K562 (cell line): Measurements from ENCODE around the gene SLC22A12. TPM values are rescaled to one million over a fixed set of nuclear protein-coding genes. Genes with fewer than 3 reads are reported as not detected.
A peak's percentile ranks its signal among the peaks of the same experiment; 100 is the strongest.

Experiments used
- ATF1 ChIP-seq, 2 experiments: fragments of 450-650 bp in 1 of 2; IDR thresholded peaks; 2 replicates each; pipeline ENCODE4 v1.6.1; 2016; ENCODE audit warnings: missing compliant biosample characterization in 1 of 2, missing genetic modification characterization in 1 of 2
- BRD9 ChIP-seq: fragments of 450-650 bp; IDR thresholded peaks from 2 replicates; pipeline ENCODE4 v1.6.1; 2018; ENCODE audit warnings: low read depth; ENCODE audit not compliant: partially characterized antibody
- COPS2 ChIP-seq: fragments of 450-650 bp; conservative IDR thresholded peaks from 2 replicates; pipeline ENCODE4 v1.6.1; 2016; ENCODE audit warnings: mild to moderate bottlenecking, moderate library complexity
- DMBX1 ChIP-seq: fragments of 250-450 bp; sonication (Bioruptor Pico); IDR thresholded peaks from 2 replicates; pipeline ENCODE4 v1.8.0; 2022; ENCODE audit warnings: inconsistent platforms, mild to moderate bottlenecking, moderate library complexity, borderline replicate concordance
- HMG20B ChIP-seq: fragments of 250-450 bp; sonication (Bioruptor Pico); IDR thresholded peaks from 2 replicates; pipeline ENCODE4 v1.5.0; 2021; ENCODE audit warnings: mild to moderate bottlenecking
- HNRNPUL1 ChIP-seq: fragments of 200-400 bp; formaldehyde crosslinking; IDR thresholded peaks from 2 replicates; pipeline ENCODE4 v1.6.1; 2017; ENCODE audit warnings: low read length
- KDM4B ChIP-seq, 2 experiments: fragments of 450-650 bp in 1 of 2; sonication (generic) in 1 of 2; IDR thresholded peaks; 2 replicates each; pipeline ENCODE4 v1.6.1; 2016 to 2017; ENCODE audit warnings: borderline replicate concordance in 2 of 2, antibody characterized with exemption in 1 of 2, low read depth in 1 of 2, mild to moderate bottlenecking in 1 of 2
- LEF1 ChIP-seq: fragments of 450-650 bp; IDR thresholded peaks from 2 replicates; pipeline ENCODE4 v1.6.1; 2016; ENCODE audit warnings: mild to moderate bottlenecking
- MBD2 ChIP-seq: sonication (generic); IDR thresholded peaks from 2 replicates; pipeline ENCODE4 v1.6.1; 2016; ENCODE audit warnings: low read depth, borderline replicate concordance
- MCM5 ChIP-seq: fragments of 450-650 bp; IDR thresholded peaks from 2 replicates; pipeline ENCODE4 v1.6.1; 2016; ENCODE audit warnings: low read depth
- MEIS2 ChIP-seq: fragments of 450-650 bp; IDR thresholded peaks from 2 replicates; pipeline ENCODE4 v1.6.1; 2014; ENCODE audit warnings: mild to moderate bottlenecking; ENCODE audit not compliant: partially characterized antibody
- NCOA4 ChIP-seq: fragments of 450-650 bp; IDR thresholded peaks from 2 replicates; pipeline ENCODE4 v1.6.1; 2018; ENCODE audit warnings: mild to moderate bottlenecking; ENCODE audit not compliant: partially characterized antibody
- PCBP2 ChIP-seq: fragments of 200-400 bp; formaldehyde crosslinking; IDR thresholded peaks from 2 replicates; pipeline ENCODE4 v1.6.1; 2018; ENCODE audit warnings: low read length, low read depth, mild to moderate bottlenecking, moderate library complexity; ENCODE audit not compliant: poor library complexity, severe bottlenecking
- SRSF1 ChIP-seq: fragments of 200-400 bp; formaldehyde crosslinking; IDR thresholded peaks from 2 replicates; pipeline ENCODE4 v1.6.1; 2017; ENCODE audit warnings: mild to moderate bottlenecking, low read depth, low read length, moderate library complexity
- SRSF9 ChIP-seq: fragments of 200-400 bp; formaldehyde crosslinking; IDR thresholded peaks from 2 replicates; pipeline ENCODE4 v1.6.1; 2017; ENCODE audit warnings: low read depth, low read length, borderline replicate concordance
- TEAD1 ChIP-seq, 2 experiments: fragments of 450-650 bp in 1 of 2; sonication (generic) in 1 of 2; formaldehyde crosslinking; IDR thresholded peaks; 2 replicates each; pipeline versions ENCODE4 v1.4.0 to v1.8.0; 2020 to 2022; ENCODE audit warnings: mild to moderate bottlenecking in 2 of 2, missing genetic modification reagents in 1 of 2
- ZNF274 ChIP-seq: IDR thresholded peaks from 2 replicates; pipeline ENCODE4 v1.6.1; 2011; ENCODE audit warnings: low read depth, mild to moderate bottlenecking, low read length, moderate library complexity, borderline replicate concordance
- ZNF561 ChIP-seq: fragments of 450-650 bp; formaldehyde crosslinking; conservative IDR thresholded peaks from 2 replicates; pipeline ENCODE4 v1.4.0; 2020; ENCODE audit warnings: mild to moderate bottlenecking, moderate library complexity
- ZNF717 ChIP-seq: fragments of 250-450 bp; sonication (Bioruptor Pico); IDR thresholded peaks from 2 replicates; pipeline ENCODE4 v1.5.0; 2021
- polyA plus RNA-seq, 8 experiments: library from polyadenylated mRNA; depleted of rRNA in 4 of 8; stranded (reverse) in 5 of 8; unstranded in 3 of 8; fragments of >200 nt; fragmentation: Nextera tagmentation in 2 of 8; fragmentation: Illumina TruSeq in 1 of 8; extraction: Ambion mirVana in 2 of 8; extraction: Trizol in 1 of 8; gene quantifications; 2 replicates each; pipeline versions ENCODE4 v1.2.1 to v1.2.3, GENCODE V29; 2011 to 2014; ENCODE audit warnings: inconsistent platforms in 1 of 8, missing spikeins in 1 of 8
- total RNA-seq, 7 experiments: library from RNA; depleted of rRNA in 6 of 7; stranded (reverse); fragments of >200 nt in 6 of 7; fragmentation: Illumina TruSeq in 2 of 7; extraction: Trizol in 2 of 7; gene quantifications; 2 replicates each; pipeline versions ENCODE4 v1.2.1 to v1.2.3, GENCODE V29; 2011 to 2021; ENCODE audit warnings: low replicate concordance in 1 of 7
- TF ChIP-seq, protein P1 (sequence below): IDR thresholded peaks from 2 replicates; pipeline ENCODE4 v1.6.1; 2012; ENCODE audit warnings: low read depth, low read length, improper control_type of control experiment, borderline replicate concordance
- TF ChIP-seq, protein P2 (sequence below): IDR thresholded peaks from 2 replicates; pipeline ENCODE4 v1.6.1; 2011; ENCODE audit warnings: borderline replicate concordance, low read depth, mild to moderate bottlenecking, moderate library complexity, low read length; ENCODE audit not compliant: insufficient read depth, poor library complexity, severe bottlenecking
- TF ChIP-seq, protein P3 (sequence below): fragments of 250-450 bp; sonication (Bioruptor Pico); IDR thresholded peaks from 2 replicates; pipeline ENCODE4 v1.5.0; 2021

Gene SLC22A12
- total and polyA plus RNA-seq, 9 of the 15 experiments (the other 6 are each of a cell fraction or from before 2014, with no cell fraction given) = not detected

- TF ChIP-seq MBD2 = no peak
- TF ChIP-seq, protein P1, sequence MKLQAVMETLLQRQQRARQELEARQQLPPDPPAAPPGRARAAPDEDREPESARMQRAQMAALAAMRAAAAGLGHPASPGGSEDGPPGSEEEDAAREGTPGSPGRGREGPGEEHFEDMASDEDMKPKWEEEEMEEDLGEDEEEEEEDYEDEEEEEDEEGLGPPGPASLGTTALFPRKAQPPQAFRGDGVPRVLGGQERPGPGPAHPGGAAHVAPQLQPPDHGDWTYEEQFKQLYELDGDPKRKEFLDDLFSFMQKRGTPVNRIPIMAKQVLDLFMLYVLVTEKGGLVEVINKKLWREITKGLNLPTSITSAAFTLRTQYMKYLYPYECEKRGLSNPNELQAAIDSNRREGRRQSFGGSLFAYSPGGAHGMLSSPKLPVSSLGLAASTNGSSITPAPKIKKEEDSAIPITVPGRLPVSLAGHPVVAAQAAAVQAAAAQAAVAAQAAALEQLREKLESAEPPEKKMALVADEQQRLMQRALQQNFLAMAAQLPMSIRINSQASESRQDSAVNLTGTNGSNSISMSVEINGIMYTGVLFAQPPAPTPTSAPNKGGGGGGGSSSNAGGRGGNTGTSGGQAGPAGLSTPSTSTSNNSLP = no peak
- TF ChIP-seq LEF1 = no peak; the same call in 1 of the 2 replicates
- TF ChIP-seq HMG20B (CRISPR knock-in tag) = no peak
- TF ChIP-seq, protein P2, sequence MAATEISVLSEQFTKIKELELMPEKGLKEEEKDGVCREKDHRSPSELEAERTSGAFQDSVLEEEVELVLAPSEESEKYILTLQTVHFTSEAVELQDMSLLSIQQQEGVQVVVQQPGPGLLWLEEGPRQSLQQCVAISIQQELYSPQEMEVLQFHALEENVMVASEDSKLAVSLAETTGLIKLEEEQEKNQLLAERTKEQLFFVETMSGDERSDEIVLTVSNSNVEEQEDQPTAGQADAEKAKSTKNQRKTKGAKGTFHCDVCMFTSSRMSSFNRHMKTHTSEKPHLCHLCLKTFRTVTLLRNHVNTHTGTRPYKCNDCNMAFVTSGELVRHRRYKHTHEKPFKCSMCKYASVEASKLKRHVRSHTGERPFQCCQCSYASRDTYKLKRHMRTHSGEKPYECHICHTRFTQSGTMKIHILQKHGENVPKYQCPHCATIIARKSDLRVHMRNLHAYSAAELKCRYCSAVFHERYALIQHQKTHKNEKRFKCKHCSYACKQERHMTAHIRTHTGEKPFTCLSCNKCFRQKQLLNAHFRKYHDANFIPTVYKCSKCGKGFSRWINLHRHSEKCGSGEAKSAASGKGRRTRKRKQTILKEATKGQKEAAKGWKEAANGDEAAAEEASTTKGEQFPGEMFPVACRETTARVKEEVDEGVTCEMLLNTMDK = no peak
- TF ChIP-seq KDM4B (IDR thresholded peaks at IDR 0.05; ENCODE audit: borderline replicate concordance in 2 of 2, low read depth in 1 of 2) = no peak
- no peak for TF ChIP-seq DMBX1
- TF ChIP-seq MEIS2 = peak; percentile 67
- no peak for TF ChIP-seq MCM5
- TF ChIP-seq ZNF274 = no peak
- TF ChIP-seq SRSF1 = no peak
- no peak for TF ChIP-seq BRD9
- TF ChIP-seq, protein P3, sequence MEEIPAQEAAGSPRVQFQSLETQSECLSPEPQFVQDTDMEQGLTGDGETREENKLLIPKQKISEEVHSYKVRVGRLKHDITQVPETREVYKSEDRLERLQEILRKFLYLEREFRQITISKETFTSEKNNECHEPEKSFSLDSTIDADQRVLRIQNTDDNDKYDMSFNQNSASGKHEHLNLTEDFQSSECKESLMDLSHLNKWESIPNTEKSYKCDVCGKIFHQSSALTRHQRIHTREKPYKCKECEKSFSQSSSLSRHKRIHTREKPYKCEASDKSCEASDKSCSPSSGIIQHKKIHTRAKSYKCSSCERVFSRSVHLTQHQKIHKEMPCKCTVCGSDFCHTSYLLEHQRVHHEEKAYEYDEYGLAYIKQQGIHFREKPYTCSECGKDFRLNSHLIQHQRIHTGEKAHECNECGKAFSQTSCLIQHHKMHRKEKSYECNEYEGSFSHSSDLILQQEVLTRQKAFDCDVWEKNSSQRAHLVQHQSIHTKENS = no peak
- TF ChIP-seq ATF1 (CRISPR knock-in tag; IDR thresholded peaks at IDR 0.05) = no peak
- TF ChIP-seq ATF1 (tag; IDR thresholded peaks at IDR 0.05) = peak; percentile 84
- no peak for TF ChIP-seq PCBP2
- no peak for TF ChIP-seq SRSF9
- no peak for TF ChIP-seq ZNF561 (CRISPR knock-in tag)
- TF ChIP-seq ZNF717 (CRISPR knock-in tag) = no peak
- TF ChIP-seq COPS2 = no peak
- no peak for TF ChIP-seq NCOA4
- TF ChIP-seq HNRNPUL1 = no peak
- TF ChIP-seq TEAD1 (CRISPR knock-in tag; IDR thresholded peaks at IDR 0.05) = no peak
Observed at GRCh38 chr11:64566042-64566914, 24.7 kb upstream of the SLC22A12 start (continued).
